ENCODE measurements around the gene CLCN1.

The CLCN1 gene

GRCh38 chr7:143295870-143296269, 20.0 kb upstream of the CLCN1 start:
- DNase-seq (ENCODE audit: low spot score): no peak

- no peak for DNase-seq (ENCODE audit: low spot score)
Observed at GRCh38 chr7:143296686-143297085, 19.2 kb upstream of the CLCN1 start.

GRCh38 chr7:143299346-143299745, 16.6 kb upstream of the CLCN1 start:
- DNase-seq (ENCODE audit: low spot score): no peak

- peak; percentile 47 for DNase-seq (ENCODE audit: low spot score)
Observed at GRCh38 chr7:143299840-143300239, 16.1 kb upstream of the CLCN1 start.

GRCh38 chr7:143300959-143301935, 14.7 kb upstream of the CLCN1 start:
- DNase-seq (ENCODE audit: low spot score): no peak

- no peak for DNase-seq (ENCODE audit: low spot score)
Observed at GRCh38 chr7:143303733-143304132, 12.2 kb upstream of the CLCN1 start.

GRCh38 chr7:143304938-143305337, 11.0 kb upstream of the CLCN1 start:
- no peak for DNase-seq (ENCODE audit: low spot score)

- peak; percentile 49 for DNase-seq (ENCODE audit: low spot score)
Observed at GRCh38 chr7:143305423-143306070, 10.4 kb upstream of the CLCN1 start.

GRCh38 chr7:143308632-143309031, 7.3 kb upstream of the CLCN1 start:
- no peak for DNase-seq (ENCODE audit: low spot score)

GRCh38 chr7:143314127-143314526, 1.8 kb upstream of the CLCN1 start:
- no peak for DNase-seq (ENCODE audit: low spot score)

- no peak for DNase-seq (ENCODE audit: low spot score)
Observed at GRCh38 chr7:143316492-143316891, 581 bp downstream of the CLCN1 start.

GRCh38 chr7:143318661-143319060, 2.8 kb downstream of the CLCN1 start:
- DNase-seq (ENCODE audit: low spot score): no peak

- DNase-seq (ENCODE audit: low spot score): no peak
Observed at GRCh38 chr7:143320620-143321019, 4.7 kb downstream of the CLCN1 start.

- no peak for DNase-seq (ENCODE audit: low spot score)
Observed at GRCh38 chr7:143321242-143321641, 5.3 kb downstream of the CLCN1 start.

- no peak for DNase-seq (ENCODE audit: low spot score)
Observed at GRCh38 chr7:143321734-143322133, 5.8 kb downstream of the CLCN1 start.

- DNase-seq (ENCODE audit: low spot score): no peak
Observed at GRCh38 chr7:143322760-143323633, 7.1 kb downstream of the CLCN1 start.

GRCh38 chr7:143323653-143324052, 7.7 kb downstream of the CLCN1 start:
- no peak for DNase-seq (ENCODE audit: low spot score)

GRCh38 chr7:143325240-143325639, 9.3 kb downstream of the CLCN1 start:
- no peak for DNase-seq (ENCODE audit: low spot score)

- no peak for DNase-seq (ENCODE audit: low spot score)
Observed at GRCh38 chr7:143327903-143328302, 12.0 kb downstream of the CLCN1 start.

- no peak for DNase-seq (ENCODE audit: low spot score)
Observed at GRCh38 chr7:143329471-143330170, 13.7 kb downstream of the CLCN1 start.

- DNase-seq (ENCODE audit: low spot score): peak; percentile 64
Observed at GRCh38 chr7:143331179-143331801, 15.4 kb downstream of the CLCN1 start.

Measured in LoVo (cell line).